ENCODE measurements around the gene MACROD2. TPM values are rescaled to one million over a fixed set of nuclear protein-coding genes. Genes with fewer than 3 reads are reported as not detected.

MACROD2 gene
- total and polyA plus RNA-seq, 9 donors = 3.7 to 25.5 (median 7.8) TPM

GRCh38 chr20:15240801-15241200, 1245.5 kb downstream of the MACROD2 start:
- WGBS, 3 donors = 37 to 51% (median 44%) methylated on average over 1 of the region's 1 CpG
- TF ChIP-seq POLR2A (IDR thresholded peaks at IDR 0.05) = no peak
- TF ChIP-seq, protein P1, sequence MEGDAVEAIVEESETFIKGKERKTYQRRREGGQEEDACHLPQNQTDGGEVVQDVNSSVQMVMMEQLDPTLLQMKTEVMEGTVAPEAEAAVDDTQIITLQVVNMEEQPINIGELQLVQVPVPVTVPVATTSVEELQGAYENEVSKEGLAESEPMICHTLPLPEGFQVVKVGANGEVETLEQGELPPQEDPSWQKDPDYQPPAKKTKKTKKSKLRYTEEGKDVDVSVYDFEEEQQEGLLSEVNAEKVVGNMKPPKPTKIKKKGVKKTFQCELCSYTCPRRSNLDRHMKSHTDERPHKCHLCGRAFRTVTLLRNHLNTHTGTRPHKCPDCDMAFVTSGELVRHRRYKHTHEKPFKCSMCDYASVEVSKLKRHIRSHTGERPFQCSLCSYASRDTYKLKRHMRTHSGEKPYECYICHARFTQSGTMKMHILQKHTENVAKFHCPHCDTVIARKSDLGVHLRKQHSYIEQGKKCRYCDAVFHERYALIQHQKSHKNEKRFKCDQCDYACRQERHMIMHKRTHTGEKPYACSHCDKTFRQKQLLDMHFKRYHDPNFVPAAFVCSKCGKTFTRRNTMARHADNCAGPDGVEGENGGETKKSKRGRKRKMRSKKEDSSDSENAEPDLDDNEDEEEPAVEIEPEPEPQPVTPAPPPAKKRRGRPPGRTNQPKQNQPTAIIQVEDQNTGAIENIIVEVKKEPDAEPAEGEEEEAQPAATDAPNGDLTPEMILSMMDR (IDR thresholded peaks at IDR 0.05) = no peak
- no peak for TF ChIP-seq EP300 (IDR thresholded peaks at IDR 0.05)

DNA sequence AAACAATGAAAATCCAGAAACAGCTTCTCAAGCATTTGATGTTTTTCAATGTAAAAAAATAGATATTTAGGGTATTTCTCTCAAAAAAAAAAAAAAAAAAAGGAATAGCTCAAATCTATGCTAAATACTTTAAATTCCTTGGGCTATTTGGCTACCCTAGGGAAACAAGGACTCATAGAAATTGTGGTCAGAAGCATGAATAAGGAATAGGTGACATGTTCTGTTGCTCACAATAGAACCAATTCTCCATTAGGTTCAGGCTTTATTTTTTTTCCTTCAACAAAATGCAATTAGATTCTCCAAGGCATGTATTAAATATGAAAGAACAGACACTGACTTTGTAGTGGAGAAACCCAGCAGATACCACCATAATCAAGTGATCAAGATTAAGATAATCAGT, 1246.4 kb downstream of the MACROD2 start:
- Histone ChIP-seq H3K4me3 (no peak overlapping the region), H3K4me1 (ENCODE audit: insufficient read depth) (no peaks in the 10 kb centered on the region), H3K27ac (no peak overlapping the region), H3K9me3 (no peaks in the 10 kb centered on the region), H3K36me3 (no peaks in the 10 kb centered on the region), H3K27me3 (no peaks in the 10 kb centered on the region)
- TF ChIP-seq EP300 (IDR thresholded peaks at IDR 0.05) = no peak
- TF ChIP-seq POLR2A (IDR thresholded peaks at IDR 0.05) = no peak
- TF ChIP-seq, protein P1 (IDR thresholded peaks at IDR 0.05) = no peak
- intact Hi-C loops (cut with DNase I) = no loop called here
- no peak for DNase-seq

More at GRCh38 chr20:15240801-15241200, 1245.5 kb downstream of the MACROD2 start:
- Histone ChIP-seq H3K4me3 (no peak overlapping the region), H3K9me3 (no peaks in the 10 kb centered on the region), H3K4me1 (ENCODE audit: insufficient read depth) (no peaks in the 10 kb centered on the region), H3K36me3 (no peaks in the 10 kb centered on the region), H3K27me3 (no peaks in the 10 kb centered on the region), H3K27ac (no peak overlapping the region)
- no peak for DNase-seq
- intact Hi-C loops (cut with DNase I) = no loop called here

DNA sequence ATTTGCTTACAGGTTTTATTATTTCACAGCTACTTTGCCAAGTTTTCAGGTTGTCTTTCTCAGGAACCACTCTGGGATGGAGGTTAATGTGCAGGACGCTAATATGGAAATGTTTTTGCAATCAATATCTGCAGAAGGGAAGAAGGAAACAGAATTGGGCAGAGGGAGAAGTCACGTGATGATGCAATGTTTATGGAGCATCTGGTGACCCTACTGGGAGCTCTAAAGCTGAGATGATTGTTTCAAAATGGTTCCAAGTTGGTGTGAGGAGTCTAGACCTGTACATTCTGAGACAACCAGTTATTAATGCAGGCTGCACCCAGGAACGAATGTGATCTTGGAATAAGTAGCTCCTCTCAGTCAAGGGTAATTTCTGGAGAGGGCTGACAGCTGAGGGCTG, 1247.5 kb downstream of the MACROD2 start:
- Histone ChIP-seq H3K27me3 (no peaks in the 10 kb centered on the region), H3K27ac (no peak overlapping the region), H3K4me3 (no peak overlapping the region), H3K4me1 (ENCODE audit: insufficient read depth) (no peaks in the 10 kb centered on the region), H3K36me3 (no peaks in the 10 kb centered on the region), H3K9me3 (no peaks in the 10 kb centered on the region)
- no peak for TF ChIP-seq EP300 (IDR thresholded peaks at IDR 0.05)
- no peak for DNase-seq
- 65 to 69% (median 69%) methylated on average over 3 of the region's 3 CpGs for WGBS, 3 donors
- intact Hi-C loops (cut with DNase I) = no loop called here

GRCh38 chr20:15245896-15246295, 1250.6 kb downstream of the MACROD2 start:
- H3K27ac ChIP-seq = no peak overlapping the region
- no peaks in the 10 kb centered on the region for H3K36me3 ChIP-seq
- no peak for TF ChIP-seq POLR2A (IDR thresholded peaks at IDR 0.05)
- TF ChIP-seq, protein P1 (IDR thresholded peaks at IDR 0.05) = no peak
- no peak for TF ChIP-seq EP300 (IDR thresholded peaks at IDR 0.05)
- DNase-seq = no peak
- H3K4me1 ChIP-seq (ENCODE audit: insufficient read depth) = no peaks in the 10 kb centered on the region
- no peaks in the 10 kb centered on the region for H3K27me3 ChIP-seq
- intact Hi-C loops (cut with DNase I) = no loop called here
- no peak overlapping the region for H3K4me3 ChIP-seq
- WGBS, 3 donors = 64 to 93% (median 86%) methylated on average over 2 of the region's 2 CpGs
- no peaks in the 10 kb centered on the region for H3K9me3 ChIP-seq

DNA sequence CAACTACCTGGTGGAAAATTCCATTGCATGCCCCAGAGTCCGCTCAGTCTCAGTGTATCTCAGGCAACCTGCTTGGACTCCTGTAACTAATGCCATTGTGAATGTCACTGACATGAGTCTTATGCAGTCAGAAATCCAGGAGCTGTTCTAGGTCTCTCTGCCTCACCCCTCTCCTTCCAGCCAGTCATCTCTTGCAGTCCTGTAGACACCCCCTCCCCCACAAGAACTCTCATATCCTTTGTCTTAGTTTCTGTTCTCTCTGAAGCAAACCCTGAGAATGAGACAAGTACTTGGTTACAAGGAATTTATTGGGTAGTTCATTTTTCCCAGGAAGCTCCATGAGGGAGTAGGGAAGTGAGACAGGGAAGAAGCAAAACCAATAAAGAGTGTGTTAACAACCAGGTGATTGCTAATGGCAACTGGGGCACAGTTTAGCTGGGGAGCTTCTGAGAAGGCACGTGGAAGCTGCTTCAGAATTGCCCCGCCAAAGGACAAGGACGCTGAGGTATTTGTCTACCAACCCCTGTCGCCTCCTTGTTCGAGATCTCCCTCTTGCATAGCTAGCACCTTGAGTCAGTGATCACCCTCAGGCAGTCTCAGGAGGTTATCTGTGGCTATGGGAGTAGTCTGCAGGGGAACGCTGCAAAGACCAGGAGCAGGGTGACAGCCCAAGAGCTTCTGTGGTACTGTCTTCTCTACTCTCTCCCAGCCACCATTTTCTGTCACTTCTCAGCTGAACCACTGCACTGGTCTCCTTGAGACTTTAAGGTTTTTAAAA, 1253.5 kb downstream of the MACROD2 start:
- Histone ChIP-seq H3K9me3 (no peaks in the 10 kb centered on the region), H3K4me3 (no peak overlapping the region), H3K4me1 (ENCODE audit: insufficient read depth) (no peaks in the 10 kb centered on the region), H3K36me3 (no peaks in the 10 kb centered on the region), H3K27ac (no peak overlapping the region), H3K27me3 (no peaks in the 10 kb centered on the region)
- WGBS, 3 donors = 94 to 98% (median 97%) methylated on average over 7 of the region's 7 CpGs
- intact Hi-C loops (cut with DNase I) = no loop called here
- DNase-seq = no peak
- TF ChIP-seq, protein P1 (IDR thresholded peaks at IDR 0.05) = no peak
- TF ChIP-seq EP300 (IDR thresholded peaks at IDR 0.05) = no peak
- no peak for TF ChIP-seq POLR2A (IDR thresholded peaks at IDR 0.05)

All from ovary (tissue), 9 donors.